ENCODE data around the gene ACR.

ACR gene

DNA sequence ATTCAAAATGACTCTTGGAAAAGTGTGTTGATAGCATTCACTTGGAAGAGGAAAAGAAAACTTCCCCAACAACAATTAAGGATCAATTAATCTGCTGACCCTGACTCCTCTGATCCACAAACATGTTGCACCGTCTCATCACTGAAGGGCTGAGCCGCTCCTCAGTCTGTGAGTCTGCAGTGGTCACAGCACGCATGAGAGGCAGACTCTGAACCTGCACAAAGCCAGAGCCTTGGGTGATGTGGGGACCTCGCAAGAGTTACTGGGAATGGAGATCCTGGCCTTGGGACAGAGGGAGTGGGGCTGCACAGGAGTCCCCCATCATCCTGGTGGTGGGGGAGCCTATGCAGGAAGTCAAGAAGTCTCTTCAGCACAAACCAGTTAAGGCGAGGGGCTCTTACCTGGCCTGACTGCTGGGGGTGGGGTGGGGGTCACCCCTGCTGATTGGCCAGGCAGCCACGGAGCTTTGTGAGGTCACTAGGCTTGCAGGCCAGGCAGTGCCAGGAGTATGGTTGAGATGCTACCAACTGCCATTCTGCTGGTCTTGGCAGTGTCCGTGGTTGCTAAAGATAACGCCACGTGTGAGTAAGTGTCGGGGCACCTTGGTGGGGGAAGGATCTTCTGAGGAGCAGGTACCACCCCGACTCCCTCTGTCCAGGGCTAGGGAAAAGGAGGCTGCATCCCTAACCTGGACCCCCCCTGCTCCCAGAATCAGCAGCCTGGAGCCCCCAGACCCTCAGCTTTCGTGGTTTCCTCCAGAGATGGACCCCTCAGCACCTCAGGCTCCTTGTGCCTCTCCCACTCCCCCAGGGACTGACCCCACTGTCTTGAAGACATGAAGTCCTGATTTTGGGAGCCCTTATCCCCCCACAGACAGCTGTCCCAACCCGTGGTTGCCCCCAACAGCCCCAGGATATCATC, at the start of gene ACR:
Gene ACR, plus strand, starts transcription at position 477 of the 921 bp plus-strand sequence. Its CDS starts 32 bp downstream, at position 509.
- no peak for DNase-seq (ENCODE audit: low read depth in 2 of 2)

DNA sequence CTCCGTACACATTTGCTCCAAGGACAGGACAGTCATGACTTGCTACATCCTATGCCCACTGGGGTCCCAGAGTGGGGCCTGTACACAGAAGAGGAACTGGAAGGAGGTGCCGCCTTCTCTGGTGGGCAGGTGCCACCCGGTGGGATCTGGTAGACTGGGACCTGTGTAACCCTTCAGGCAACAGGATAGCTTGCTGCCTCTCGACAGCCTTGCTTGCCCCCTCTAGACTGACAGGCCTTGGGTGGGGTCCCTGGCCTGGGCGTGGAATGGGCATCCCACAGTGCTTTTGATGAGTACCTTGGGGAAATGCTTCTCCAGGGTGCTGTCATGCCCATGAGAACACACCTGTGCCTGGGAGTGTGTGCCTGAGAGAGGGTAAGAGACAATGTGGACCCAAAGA, 49.6 kb upstream of the ACR start:
- no peak for DNase-seq (ENCODE audit: low read depth in 2 of 2)

DNA sequence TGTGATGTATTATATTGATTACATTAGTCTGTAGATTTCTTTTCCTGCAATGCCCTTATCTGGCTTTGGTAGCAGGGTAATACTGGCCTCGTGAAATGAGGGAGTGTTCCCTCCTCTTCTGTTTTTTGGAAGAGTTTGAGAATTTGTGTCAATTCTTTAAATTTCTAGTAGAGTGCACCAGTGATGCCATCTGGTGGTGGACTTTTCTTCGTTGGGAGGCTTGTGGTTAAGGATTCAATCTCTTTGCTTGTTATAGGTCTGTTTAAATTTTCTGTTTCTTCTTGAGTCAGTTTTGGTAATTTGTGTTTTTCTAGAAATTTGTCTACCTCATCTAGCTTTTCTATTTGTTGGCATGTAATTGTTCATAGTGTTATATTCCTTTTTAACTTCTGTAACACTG, 46.5 kb upstream of the ACR start:
- no peak for DNase-seq (ENCODE audit: low read depth in 2 of 2)

DNA sequence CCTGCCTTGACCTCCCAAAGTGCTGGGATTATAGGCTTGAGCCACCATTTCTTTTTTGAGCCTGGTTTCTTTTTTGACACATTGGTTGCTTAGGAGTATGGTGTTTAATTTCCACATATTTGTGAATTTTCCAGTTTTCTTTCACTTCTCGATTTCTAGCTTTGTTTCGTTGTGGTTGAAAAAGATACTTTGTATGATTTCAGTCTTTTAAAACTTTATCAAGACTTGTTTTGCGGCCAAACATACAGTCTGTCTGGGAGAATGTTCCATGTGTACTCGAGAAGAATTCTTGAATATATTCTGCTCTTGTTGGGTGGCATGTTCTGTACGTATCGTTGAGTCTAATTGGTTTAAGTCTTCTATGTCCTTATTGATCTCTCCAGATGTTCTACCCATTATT, 44.5 kb upstream of the ACR start:
- no peak for DNase-seq (ENCODE audit: low read depth in 2 of 2)

DNA sequence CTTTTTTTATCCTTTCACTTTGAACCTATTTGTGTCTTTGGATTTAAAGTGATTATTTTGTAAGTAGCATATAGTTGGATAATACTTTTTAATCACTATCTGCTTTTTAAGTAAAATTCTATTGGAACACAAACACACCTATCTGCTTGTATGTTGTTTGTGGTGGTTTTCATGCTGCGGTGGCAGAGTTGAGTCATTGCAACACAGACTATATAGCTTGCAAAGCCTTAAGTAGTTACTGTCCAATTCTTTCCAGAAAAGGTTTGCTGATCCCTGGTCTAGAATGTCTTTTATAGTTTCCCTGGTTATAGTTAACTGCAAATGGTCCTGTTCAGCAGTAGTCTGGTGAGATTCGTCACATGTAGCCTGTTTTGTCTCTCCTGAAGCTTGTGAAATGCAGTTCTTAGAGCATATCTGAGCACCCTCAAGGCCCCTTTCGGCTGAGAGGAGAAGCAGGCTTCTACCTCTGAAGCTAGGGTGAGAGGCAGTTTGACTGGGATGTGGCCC, 43.9 kb upstream of the ACR start:
- DNase-seq (ENCODE audit: low read depth in 2 of 2), result no peak

DNA sequence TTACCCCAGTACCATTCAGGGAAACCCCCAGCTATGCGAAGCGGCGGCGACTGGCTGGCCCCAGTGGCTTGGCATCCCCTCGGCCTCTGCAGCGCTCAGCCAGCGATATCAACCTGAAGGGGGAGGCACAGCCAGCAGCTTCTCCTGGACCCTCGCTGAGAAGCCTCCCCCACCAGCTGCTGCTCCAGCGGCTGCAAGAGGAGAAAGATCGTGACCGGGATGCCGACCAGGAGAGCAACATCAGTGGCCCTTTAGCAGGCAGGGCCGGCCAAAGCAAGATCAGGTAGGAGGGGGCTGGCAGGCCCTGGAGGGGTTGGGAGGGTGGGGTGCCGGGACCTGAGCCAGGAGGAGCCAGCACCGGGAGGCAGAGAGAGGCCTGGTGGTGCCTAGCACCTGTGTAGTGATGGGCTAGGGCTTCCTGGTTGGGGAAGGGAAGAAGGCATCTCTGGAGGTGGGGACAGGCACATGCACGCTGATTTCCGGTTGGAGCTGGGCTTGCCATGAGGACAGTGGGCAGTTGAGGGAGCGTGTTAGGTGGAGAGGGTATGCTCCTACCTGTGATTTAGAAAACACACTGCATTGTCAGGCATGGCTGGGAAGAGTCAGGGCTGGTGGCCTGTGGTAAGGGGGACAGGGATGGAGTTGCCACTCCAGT, 43.1 kb upstream of the ACR start:
- no peak for DNase-seq (ENCODE audit: low read depth in 2 of 2)

DNA sequence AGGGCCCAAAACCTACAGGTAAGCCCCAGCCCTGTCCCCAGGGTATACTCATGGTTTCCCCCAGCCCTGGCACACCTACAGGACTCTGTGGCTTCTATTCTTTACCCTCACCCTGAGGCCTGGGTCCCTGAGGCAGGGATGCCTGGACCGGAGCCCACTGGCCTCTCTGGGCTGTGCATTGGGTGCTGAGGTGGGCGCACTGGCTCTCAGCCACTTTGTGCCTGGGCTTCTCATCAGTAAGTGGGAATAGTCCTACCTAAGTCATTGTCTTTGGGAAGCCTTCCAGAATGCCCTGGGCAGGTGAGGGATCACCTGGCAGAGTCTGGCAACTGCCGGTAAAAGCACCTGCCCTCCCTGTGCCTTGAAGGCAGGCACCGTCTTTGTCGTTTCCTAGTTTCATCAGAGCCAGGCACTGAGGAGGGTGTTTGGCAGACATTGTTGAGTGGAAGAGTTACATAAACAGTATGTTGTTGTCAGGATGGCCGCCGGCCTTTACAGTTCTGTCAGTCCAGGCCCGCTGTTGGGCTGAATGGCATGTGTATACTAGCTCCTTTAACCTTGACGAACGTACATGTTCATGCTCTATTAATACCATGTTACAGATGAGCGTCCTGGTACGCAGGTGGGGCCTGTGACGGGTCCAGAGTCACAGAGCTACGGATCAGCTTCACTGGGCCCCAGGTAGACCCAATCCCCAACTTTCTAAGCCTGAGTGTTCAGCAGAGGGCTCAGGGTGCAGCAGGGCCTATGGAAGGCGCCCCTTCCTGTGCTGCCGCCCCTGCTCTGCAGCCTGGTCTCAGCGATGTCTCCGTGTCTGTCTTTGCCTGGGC, 42.4 kb upstream of the ACR start:
- DNase-seq (ENCODE audit: low read depth in 2 of 2), result no peak

DNA sequence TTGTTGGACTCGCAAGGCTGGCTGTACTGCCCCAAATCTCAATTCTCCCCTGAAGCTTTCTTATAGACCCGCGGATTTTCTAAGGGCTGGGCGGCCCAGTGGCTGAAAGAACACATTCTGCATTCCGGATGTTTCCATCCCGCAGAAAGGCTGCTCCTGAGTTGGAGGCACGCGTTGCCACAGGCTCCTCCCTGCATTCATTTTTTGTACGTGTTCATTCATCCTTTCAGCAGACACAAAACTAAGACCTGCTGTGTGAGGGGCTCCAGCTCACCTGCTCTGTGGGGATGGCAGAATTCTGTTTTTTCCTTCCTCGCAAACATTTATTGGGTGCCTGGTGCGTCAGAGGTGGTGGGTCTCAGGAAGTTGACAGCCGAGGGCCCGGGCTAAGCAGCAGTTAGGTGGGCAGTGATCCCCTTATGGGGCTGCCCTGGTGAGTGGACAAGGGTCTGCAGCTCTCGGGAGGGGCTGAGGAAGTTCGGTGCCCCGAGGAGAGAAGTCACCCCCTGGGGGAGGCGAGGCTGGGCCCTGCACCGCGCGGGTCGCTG, 41.7 kb upstream of the ACR start:
- no peak for DNase-seq (ENCODE audit: low read depth in 2 of 2)

DNA sequence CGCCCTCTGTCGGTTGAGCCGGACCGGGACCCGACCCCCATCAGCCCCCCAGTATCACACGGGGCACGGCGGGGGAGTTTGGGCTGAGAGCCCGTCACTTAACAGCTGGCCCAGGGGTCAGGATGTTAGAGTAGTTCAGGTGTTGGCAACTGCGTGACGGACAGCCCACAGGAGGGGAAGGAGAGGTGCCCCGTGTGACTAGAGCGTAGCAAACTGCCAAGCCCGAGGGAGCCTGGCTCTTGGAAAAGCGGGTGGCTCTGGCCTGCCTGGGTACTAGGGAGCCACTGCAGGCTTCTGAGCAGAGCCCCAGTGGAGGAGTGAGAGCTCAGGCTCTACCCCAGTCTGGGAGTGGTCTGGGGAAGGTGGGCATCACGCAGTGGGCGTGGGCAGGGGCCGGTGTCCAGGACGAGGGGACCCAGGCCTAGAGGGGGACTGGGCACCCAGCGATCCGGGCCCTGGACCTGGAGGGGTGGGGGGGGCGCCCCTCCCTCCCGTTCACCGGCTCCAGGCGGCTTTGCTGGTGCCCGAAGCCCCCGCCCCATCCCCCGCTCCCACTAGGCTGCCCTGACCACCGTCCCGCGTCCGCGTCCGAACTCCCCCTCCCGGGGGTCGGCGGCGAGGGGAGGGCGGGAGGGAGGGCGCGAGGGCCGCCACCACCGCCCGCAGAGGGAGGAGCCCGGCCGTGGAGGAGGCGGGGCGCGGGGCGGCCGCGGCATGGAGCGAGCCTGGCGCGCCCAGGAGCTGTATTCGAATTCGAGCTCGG, 41.0 kb upstream of the ACR start:
- no peak for DNase-seq (ENCODE audit: low read depth in 2 of 2)

DNA sequence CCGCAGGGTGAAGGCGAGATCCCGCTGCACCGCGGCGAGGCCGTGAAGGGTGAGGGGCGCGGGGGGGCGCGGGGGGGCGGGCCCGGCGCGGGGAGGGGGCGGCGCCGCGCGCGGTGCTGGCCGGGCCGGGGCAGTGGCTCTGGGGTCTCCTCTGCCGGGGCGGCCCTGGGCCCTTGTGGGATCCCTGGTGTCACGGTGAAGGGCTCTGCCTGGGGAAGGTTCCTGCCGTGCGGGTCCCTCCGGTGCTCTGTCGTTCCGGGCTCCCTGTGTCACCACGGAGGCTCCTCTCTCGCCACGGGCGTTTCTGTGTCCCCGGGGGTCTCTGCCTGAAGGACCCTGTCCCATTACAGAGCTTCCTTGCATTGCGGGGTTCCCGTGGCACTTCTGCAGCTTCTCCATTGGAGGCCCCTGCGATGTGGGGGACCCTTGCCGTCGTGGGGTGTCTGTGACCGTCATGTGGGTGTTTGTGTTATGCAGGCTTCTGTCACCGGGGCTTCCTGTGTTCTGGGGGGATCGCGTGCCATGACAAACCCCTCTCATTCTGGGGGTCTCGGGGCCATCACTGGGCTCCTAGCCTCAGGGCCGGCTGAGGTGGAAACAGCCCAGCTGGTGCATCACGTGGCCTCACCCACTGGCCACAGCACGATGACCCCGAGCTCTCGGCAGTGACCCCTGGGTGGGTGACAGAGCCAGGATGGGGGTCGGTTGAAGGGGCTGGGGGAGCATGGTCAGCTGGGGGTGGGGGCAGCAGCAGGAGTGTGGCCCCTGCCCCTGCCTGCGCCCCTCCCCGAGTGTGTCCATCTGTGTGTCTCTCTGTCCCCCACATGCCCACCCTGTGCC, 40.1 kb upstream of the ACR start:
- DNase-seq (ENCODE audit: low read depth in 2 of 2), result no peak

DNA sequence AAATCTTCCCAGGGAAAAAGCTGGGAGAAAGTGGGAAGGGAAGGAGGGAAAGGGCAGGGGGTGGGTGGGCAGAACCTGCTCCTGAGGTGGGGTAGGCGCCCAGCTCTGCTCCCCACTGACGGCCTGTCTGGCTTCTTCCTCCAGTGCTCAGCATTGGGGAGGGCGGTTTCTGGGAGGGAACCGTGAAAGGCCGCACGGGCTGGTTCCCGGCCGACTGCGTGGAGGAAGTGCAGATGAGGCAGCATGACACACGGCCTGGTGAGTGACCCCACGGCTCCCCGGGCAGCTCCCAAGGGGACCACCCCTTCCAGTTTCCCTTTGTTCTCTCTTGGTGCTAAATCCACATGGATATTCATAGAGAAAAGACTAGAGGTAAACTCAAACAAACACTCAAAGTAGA, 39.5 kb upstream of the ACR start:
- no peak for DNase-seq (ENCODE audit: low read depth in 2 of 2)

DNA sequence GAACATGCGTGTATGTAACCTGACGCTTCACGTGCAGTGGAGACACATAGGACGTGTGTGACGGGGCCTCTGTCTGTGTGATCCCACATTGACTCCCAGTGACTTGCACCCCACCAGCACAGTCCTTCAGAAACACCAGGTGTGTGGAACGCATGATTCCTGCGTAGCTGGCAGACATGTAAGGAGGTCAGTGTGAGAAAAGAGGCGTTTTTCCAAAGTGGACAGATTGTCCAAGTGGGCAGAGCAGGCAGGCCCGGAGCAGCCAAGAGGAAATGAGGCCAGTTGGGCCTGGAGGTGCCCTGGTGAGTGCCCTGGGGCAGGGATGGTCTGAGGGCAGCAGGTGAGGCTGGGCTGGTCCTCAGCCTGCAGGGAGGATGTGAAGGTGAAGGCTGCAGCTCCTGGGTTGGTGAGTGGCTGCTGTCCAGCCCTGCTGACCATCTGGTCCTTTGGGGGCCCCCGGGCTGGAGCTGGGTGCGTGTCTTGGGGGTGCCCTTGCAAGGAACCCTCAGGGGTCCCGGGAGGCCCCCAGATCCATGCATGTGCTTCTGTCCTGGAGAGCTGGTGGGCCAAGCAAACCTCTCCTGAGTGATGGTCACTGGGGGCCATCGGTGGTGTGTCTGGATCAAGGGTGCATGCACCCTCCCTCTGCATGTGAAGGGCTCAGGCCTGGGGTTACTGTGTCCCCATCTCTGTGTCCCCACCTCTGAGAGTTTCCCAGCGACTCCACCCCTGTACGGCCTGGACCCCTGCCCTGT, 38.8 kb upstream of the ACR start:
- DNase-seq (ENCODE audit: low read depth in 2 of 2), result no peak

DNA sequence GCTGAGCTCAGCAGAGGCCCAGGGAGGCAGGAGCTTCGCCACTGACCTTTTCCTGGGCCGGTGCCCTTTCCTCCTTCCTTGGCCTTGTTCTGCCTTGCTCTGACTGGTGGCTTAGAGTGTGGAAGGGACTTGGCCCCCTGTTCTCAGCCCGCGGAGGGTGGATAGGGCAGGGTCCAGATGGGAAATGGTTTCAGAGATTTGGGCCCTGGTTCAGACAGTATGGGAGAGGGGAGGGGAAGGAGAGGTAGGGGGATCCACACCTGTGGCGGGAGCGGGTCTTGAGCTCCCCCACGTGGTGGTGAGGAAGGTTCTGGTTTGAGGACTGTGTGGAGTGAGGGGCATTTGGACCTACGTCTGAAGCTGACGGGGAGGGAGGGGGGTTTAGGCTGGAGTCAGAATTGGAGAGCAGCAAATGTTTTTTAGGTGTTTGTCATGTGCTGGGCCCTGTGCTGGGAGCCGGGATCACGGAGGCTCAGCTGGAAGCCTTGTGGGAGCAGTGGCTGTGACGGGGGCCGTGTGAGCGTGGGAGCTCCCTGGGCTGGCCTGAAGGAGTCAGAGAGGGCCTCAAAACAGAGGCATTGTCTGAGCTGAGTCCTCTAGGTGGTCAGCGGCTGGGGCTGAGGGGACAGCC, 38.1 kb upstream of the ACR start:
- DNase-seq (ENCODE audit: low read depth in 2 of 2), result no peak

DNA sequence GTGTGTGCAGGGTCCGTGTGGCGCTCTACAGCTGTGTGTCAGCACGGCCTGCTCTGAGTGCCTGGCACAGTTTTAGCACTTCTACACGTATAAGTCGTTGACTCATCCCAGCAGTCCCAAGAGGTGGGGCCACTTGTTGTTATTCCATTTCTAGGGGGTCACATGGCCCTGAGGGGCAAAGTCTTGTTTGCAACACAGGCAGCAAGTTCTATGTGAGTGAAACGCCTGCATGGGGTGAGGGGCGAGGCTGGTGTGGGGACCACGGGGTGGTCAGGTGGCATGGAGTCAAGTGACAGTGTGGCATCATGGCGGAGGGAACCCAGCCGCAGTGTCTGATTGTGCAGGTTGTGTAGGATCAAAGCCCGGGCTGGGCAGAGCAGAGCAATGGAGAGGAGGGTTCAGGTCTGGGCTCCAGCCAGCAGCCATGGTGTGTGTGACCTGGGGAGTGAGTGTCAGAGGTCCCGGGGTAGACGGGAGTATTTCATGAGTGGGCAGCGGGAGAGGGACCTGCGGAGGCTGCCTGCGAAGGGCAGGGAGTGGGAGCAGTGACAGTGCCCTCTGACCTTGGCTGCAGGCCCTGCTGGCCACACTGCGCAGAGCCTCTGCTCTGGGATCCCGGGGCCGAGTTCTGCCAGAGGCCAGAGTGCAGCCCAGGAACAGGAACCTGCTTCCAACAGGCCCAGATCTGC, 37.5 kb upstream of the ACR start:
- no peak for DNase-seq (ENCODE audit: low read depth in 2 of 2)

DNA sequence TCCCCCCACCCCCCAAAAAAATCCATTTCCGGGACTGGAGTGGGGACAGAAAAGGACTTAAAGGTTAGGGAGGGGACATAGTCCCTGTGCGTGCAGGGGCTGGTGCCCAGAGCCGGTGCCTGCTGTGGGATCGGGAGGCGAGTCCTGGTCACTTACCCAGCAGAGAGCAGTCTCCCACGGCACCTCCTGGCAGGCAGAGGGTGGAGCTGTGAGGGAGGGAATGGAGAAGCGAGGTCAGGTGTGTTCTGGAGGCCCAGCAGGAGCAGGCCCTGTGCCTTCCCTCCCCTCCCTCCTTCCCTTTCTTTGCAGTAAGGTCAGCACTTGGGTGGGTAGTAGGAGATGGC, 37.0 kb upstream of the ACR start:
- DNase-seq (ENCODE audit: low read depth in 2 of 2), result no peak

DNA sequence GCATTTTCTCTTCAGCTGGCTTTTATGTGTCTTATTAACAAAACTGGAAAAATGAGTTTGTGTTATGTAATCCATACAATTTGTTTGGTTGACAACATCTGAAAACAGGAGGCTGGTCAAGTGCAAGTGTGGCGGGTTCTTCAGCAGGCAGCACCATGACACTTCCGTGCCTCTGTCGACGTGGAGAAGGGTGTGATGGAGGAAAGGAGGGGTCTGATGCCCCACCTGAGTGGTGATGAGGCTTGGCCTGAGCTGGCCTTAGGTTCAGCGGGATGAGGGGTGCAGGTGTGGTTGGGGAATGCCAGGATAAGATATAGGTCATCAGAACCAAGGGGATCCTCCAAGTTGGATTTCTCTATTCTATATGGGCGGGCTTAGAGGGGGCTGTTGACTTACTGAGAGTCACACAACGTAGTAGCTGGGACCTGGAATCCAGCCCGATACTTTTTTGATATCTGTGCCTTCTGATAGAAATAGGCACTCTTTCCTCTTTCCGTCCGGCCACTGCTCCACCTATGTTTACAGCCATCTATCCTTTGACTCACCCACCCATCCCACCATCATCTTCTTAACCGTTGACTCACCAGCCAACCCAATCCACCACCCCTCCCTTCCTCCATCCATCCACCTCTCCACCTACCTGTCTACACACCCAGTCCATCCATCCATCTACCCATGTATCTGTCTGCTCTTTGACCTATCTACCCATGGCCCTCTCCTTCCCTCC, 36.4 kb upstream of the ACR start:
- DNase-seq (ENCODE audit: low read depth in 2 of 2), result no peak

DNA sequence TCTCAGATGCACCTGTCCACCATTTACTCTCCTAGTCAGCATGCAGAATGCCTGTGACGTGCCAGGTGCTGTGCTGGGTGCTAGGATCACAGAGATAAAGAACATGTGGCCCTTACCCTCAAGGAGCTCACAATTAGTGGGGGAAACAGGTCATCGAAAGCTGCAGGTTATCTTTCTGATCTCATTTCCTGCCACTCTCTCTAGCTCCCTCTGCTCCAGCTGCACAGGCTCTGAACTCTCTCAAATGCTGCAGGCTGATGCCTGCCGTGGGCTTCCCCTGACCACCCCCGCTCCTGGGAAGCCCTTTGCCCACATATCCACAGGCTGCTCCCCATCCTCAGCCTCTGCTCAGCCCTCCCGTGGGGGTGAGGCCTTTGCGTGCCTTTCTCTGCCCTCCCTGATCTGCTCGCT, 35.7 kb upstream of the ACR start:
- DNase-seq (ENCODE audit: low read depth in 2 of 2), result no peak

All from stimulated activated CD4-positive, alpha-beta T cell treated with anti-CD3 and anti-CD28 coated beads, Interleukin-1b, Interleukin-23, amount 100 ng/mL, for 1 hour (primary cell).